HPDE6-E6E7 (cell line): Measurements from ENCODE around the gene AKR1C3.
"Not testable (repeated sequence)": the region's sequence is repeated elsewhere in the genome, so short reads cannot be mapped to it uniquely, and the experiment has no call there.

Experiments
- DNase-seq: peaks from one replicate; pipeline ENCODE4 v3.0.0; 2011; ENCODE audit warnings: missing footprints; ENCODE audit errors: extremely low spot score

AKR1C3 gene

DNA sequence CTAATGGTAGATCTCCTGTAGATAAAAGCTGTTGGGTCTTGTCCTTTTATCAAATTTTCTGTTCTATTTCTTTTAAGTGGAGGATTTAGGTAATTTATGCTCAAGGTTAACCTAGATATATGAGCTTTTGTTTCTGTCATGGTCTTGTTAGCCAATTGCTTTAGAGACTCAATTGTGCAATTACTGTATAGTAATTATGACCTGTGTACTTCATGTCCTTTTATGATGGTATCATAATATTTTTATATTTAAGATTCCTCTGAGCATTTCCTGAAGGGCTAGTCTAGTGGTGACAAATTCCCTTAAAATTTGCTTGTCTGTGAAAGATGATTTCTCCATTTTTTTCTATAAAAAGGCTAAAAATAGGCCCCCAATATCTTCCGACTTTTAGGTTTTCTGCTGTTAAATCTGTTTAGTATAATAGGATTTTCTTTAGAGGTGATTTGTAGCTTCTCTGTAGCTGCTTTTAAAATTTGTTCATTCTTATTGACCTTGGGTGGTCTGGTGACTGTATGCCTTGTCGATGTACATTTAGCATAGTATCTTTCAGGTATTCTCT lies 5.4 kb upstream of the AKR1C3 start:
- no peak for DNase-seq

DNA sequence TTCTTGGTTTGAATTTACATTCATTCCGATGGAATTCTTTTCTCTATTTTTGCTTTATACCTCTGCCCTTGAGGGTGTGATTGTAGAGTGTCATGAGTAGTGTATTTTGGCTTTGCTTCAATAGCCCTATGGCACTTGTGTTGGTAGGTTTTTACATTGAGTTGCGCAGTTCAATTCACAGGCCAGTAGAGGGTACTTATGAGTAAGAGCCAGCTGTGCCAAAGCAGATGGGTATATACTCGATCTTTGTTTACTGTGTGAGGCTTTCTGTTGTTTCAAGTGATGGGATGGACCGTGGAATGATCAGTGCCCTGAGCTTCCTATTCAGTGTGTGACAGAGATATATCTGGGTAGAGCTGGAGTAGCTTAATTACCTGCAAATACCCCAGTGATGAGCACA lies 4.3 kb upstream of the AKR1C3 start:
- DNase-seq, result no peak

DNA sequence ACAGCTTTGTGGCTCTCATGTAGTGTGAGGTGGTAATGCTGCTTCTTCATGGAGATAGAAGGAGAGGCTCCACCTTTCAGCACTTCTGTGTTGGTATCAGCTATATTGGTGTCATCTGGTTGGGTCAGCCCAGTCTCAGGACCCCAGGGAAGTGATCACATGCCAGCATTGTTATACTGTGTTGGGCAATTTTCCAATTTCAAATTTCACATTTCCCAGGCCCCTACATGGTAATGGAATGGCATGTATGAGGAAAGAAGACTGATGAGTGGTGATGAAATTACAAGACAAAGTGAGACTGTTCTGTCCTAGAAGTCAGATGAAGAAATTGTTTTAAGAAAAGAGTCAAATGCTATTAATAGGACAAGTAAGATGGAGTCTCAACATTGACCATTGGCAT lies 3.7 kb upstream of the AKR1C3 start:
- DNase-seq, result no peak

DNA sequence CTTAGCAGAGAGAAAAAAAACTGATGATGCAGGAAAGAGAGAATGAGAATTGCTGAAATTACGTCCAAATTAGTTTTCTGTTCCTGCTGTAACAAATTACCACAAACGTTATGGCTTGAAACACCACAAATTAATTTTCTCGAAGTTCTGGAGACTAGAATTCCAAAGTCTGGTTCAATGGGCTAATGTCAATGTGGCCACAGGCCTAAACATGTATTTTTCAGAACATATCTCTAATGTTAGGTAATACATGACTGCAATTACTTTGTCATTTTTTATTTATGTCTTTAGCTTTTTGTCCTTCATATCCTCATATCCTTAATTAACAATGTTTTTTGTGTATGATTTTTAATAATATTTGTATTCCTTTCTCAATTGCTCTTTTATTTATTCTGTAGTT lies 3.0 kb upstream of the AKR1C3 start:
- DNase-seq, result no peak

DNA sequence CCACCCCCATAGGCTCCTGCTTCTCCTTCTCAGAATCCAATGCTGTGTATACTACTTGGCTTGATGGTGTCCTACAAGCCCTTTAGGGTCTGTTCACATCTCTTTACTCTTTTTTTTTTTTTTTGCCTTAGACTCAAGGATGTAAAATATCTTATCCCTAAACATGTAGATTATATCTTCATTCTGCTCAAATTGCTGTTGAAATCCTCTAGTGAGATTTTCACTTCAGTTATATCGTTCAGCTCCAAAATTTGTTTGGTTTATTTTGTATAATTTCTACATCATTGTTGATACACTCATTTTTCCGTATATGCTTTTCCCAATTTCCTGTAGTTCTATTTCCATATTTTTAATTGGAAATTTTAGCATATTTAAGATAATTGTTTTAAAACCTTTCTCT lies 1.8 kb upstream of the AKR1C3 start:
- no peak for DNase-seq

DNA sequence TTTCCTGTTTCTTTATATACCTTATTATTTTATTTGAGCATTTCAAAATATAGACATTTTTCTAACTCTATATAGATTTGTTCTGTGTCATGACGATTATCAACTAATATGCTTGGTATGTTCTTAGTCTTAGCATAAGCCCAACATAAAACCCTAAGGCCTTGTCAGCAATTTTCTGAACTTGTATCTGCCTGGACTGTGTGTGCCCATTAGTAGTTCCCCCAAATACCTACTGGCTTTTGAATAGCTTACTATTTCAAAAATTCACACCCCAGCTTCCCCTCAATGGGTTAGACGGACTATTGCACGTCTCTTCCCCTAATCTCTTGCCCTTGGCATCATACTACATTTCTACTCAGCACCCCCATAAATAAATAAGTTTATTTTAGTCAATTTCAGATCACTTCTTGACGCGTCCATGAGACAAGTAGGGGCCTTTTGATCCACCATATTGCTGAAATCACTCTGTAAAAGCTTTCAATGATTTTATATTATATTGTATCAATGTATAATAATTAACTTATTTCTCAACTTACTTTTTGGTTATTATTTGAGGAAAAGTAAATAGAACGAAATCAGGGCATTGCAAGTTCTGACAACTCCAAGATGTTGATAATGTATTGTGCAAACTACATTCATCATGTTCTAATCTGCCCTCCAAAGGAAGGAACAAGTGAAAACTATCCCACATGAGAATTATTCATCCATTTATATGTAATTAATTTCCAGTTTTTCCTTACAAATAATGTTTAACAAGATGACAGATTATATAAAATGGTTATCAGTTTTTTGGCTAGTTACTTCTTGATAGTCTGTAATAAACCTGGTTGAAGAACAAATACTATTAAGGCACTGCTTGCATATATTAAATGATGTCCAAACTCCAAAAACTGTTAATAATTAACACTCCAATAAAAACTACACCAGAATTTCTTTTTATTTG lies 1.1 kb upstream of the AKR1C3 start:
- DNase-seq, result no peak

DNA sequence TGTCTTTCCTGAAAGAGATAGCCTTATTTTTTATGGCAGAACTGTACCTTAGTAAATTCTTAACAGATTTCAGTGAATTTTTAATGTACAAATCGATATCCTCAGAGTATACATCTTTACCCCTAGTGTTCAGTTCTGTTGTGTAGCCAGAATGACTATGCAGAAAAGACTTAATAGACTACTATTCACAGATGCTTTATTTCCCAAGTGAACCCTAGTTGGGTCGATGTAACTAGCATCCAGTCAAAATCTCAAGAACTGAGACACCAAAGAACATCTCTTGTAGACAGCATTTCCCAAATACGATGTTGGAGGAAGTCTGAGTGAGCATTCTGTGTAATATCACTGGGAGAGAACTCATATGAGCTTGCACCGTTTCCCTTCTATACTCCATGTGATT lies 1.5 kb downstream of the AKR1C3 start:
- no peak for DNase-seq

DNA sequence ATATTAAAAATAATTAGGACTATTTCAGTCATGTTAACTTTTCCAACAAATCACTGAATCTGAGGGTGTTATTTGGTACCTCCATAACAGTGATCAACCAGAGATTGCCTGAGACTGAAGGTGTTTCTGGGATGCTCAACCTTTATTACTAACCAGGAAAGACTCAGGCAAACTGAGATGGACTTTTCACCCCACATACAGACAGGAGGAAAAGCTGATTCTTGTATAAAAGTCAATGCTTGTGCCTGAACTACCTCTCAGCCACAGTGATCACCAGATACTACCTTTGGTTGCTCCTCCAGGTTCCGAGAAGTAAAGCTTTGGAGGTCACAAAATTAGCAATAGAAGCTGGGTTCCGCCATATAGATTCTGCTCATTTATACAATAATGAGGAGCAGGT lies 1.9 kb downstream of the AKR1C3 start:
- DNase-seq, result no peak

DNA sequence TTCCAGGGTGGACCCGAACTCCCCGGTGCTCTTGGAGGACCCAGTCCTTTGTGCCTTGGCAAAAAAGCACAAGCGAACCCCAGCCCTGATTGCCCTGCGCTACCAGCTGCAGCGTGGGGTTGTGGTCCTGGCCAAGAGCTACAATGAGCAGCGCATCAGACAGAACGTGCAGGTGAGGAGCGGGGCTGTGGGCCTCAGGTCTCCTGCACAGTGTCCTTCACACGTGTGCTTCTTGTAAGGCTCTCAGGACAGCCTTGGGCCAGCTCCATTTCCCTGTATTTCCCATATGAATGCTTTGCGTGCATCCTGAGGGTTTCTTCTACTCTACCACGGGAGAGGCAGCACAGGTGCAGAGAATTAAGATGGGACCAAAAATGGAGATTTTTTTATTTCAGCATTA lies 8.3 kb downstream of the AKR1C3 start:
- DNase-seq, result not testable (repeated sequence)

DNA sequence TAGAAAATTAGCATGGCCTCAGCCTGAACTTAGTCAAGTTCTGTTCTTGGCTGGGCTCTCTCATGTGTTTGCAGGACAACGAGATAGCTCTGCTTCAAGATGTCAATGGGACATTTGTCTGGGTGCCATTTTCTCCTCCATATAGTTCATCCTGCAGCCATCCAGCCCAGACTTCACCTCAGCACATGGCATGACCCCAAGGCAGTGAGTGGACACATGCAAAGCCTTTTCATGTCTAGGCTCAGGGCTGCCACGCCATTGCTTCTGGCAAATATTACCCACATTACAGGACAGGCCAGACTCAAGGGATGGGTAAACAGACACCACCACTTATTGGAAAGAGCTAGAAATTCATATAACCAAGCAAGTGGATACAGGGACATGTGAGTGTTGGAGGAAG lies 9.3 kb downstream of the AKR1C3 start:
- DNase-seq, result no peak

DNA sequence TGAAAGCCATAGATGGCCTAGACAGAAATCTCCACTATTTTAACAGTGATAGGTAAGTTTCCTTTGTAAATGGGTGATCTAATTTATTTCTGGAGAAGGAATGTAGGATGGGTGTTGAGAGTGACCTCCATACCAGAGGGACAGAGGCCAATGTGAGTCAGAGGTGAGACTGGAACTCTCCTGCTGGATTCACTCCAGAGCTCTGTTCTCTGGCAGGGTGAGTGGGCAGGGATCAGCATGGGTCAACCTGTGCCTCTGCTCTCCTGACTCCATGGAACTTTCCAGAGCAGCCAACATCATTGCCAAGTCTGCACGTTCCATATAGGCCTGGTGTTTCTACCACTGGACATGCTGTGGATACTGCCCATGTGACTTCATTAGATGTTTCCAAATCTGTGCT lies 11.4 kb downstream of the AKR1C3 start:
- DNase-seq, result no peak

DNA sequence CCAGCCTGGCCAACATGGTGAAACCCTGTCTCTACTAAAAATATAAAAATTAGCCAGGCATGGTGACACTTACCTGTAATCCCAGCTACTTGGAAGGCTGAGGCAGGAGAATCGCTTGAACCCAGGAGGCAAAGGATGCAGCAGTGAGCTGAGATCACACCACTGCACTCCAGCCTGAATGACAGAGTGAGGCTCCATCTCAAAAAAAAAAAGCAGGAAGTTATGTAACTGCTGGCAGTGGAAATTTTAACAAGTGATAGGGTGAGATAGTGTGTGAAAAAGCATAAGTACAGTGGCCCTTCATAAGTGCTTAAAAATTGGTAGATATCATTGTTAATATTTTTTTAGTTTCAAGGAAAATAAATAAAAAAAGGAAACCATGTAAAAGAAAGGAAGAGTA lies 12.3 kb downstream of the AKR1C3 start:
- no peak for DNase-seq

DNA sequence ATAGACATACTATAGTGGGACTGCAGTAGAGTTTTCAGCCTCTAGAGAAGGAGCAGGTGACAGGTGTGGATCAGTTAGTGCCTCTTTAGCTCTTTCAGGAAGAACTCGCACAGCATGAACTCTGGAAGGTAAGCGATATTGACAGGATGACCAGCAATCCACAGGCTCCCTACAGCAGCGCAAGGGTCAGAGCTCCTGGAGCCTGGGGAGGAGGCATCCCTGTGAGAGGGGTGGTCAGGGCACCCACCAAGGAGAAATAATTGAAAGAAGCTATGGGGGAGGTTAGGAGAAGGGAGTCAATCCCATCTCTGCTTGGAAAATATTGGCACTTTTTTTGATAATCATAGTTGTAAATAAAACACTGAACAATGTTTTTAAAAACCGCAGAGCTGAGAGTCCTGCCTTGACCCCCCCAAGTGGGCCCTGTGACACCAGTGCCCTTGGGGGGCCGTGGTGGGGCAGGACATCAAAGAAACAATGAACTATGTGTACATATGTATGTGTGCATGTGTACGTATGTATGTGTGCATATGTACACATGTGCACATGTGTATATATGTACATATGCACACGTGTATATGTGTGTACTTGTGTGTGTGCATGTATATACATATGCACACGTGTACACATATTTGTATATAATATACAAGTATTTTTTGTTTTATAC lies 13.8 kb downstream of the AKR1C3 start:
- no peak for DNase-seq

DNA sequence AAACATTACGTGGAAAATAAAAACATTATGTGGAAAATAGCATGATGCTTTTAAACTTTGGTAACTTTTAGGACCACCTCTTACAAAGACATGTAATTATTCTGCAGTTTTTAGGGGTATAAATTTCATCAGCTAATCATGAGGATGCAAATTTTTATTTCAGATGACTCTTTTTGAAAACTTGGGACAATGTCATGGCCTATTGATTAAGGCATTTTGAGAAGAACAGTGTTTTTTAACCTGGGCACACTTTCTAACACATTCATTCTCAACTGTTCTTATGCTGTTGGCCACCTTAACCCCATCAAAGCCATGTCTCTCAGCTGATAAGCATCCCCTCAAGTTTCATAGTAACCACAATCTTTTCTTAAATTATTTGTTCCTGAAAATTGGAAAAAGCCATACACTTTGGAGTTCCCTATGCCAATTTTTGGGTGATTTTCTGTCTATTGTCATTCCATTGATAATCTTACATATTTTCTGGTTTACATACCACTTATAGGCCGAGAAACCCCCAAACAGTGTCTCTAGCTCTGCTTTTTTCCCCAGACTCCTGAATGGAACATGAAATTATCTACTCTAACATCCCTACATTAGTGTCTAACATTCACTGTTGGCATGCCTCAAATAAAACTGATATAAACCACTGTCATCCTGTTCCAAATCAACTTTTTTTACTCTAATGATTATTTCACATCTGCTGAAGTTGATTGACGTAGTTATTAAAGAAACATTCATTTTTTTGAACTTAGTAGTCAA lies 14.6 kb downstream of the AKR1C3 start:
- no peak for DNase-seq

DNA sequence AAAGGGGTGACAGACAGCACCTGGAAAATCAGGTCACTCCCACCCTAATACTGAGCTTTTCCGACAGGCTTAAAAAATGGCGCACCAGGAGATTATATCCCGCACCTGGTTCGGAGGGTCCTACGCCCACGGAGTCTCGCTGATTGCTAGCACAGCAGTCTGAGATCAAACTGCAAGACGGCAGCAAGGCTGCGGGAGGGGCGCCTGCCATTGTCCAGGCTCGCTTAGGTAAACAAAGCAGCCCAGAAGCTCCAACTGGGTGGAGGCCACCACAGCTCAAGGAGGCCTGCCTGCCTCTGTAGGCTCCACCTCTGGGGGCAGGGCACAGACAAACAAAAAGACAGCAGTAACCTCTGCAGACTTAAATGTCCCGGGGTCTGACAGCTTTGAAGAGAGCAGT lies 15.6 kb downstream of the AKR1C3 start:
- DNase-seq, result not testable (repeated sequence)

DNA sequence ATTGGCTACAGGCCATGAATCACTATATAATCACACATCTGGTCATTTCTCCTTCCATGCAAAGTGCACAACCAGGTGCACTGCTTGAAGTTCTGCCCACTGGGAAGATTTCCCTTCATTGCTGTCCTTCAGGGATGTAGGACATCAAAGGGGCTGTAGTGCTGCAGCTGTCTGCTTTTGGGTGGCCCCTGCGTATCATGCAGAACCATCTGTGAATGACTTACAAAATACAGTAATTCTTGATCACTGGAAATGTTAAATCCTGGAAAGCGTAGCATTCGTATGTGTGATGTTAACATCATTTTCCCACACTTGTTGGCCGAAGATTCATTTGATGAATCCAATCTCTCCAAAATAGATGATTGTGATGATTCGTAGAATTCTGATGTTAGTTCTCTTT lies 22.4 kb downstream of the AKR1C3 start:
- no peak for DNase-seq

DNA sequence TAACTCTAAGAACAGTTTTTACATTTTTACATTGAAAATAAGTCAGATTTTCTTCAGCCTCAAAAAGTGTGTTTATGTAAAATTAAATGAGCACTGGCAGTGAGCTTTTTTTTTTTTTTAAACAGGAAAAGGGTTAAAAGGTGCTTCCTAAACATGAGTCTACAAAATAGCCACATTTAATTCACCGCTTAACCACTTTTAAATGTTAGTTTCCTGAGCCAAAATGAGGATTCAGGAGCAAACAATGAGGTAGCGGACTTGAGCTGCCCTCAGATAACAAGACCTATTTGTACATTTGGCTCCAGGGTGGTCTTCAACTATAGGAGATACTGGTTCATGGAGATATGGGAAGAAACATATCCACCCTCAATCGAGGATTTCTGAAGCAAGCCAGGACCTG lies 22.8 kb downstream of the AKR1C3 start:
- DNase-seq, result no peak

DNA sequence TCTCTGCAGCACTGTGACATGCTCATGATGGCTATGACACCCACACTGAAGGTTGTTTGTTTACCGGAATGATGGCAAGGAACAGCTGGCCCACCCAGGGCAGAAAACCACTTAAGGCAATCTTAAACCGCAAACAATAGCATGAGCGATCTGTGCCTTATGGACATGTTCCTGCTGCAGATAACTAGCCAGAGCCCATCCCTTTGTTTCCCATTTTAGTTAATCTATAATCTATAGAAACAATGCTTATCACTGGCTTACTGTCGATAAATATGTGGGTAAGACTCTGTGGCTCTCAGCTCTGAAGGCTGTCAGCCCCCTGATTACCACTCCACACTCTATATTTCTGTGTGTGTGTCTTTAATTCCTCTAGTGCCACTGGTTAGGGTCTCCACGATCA lies 25.8 kb downstream of the AKR1C3 start:
- not testable (repeated sequence) for DNase-seq

DNA sequence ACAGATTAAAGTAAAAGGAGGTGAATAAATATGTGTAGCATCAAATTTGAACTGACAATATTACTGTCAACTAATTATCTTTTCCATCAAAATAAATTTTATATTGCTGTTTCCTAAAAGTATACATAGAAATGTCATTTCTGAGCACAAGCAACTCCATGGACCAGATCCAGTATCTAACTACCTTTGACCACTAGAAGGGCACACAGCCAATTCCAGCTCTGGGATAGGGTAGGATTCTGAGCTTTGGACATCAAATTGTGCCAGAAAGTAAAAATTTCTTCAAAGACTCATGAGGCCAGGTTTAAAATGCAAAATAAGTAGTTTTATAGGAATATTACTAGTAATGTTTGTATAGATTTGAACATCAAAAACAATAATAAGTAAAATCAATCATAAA lies 29.7 kb downstream of the AKR1C3 start:
- DNase-seq, result no peak

DNA sequence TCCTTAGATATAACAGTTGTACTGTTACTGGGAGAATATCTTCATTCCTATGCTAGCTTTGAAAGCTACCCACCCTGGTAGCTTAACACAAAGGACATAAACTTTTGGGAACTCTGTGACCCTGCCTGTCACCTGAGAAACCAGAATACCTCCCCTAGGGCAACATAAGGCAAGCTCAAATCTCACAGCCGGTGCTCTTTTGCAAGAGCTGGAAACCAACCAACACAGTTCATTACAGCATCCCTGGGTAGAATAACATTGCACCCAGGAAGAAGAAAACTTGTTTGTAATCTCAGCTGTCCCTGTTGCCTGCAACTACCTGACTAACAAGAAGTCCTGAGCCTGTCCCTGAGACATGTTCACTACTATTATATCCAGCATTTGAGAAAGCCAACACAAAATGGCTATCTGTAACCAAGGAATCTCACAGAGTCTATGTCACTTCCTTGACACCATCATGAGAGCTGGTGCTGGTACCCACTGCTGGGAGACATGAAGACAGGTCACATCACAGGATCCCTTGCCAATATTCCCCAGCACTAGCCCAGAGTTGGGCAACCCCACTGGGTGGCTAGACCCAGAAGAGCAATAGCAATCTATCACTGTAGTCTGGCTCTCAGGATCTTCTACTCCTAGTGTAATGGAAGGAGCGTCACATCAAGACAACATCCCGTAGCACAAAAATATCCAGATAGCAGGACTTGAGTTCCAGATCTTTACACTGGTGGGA lies 31.3 kb downstream of the AKR1C3 start:
- no peak for DNase-seq

DNA sequence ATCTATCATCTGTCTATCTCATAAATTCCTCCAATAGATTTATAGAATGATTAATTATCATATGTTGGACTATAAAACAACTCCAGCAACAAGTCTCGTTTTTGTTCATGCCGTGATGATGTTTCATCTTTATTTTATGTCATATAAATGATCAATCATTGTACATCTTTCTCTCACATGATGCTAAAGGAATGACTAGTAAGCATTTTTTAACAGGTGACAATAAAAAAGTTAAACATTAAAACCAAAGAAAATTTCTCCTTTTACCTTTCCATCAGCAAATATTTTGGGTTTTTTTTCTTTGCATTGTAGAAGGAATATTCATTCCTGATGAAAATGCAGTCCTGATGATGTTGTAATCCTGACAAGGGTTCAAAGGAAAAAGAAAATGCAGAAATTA lies 41.4 kb downstream of the AKR1C3 start:
- no peak for DNase-seq
